Left lung (tissue), 10 donors: ENCODE measurements around the gene TAP2. TPM values are rescaled to one million over a fixed set of nuclear protein-coding genes. Genes with fewer than 3 reads are reported as not detected.

Experiments used
- ATAC-seq: fragments of 200-7000 bp; cut with Tn5 transposase; one replicate; pipeline ENCODE4 v1.9.1; 2020; ENCODE audit warnings: moderate library complexity
- DNase-seq, 4 donors: peaks; one replicate each; pipeline ENCODE4 v3.0.0-alpha.2; 2013 to 2020
- H3K27ac ChIP-seq, 2 donors: fragments of 200-600 bp; sonication (generic) in 1 of 2; one replicate each; pipeline versions ENCODE4 v1.5.0 to v1.8.0; 2020 to 2021
- H3K27me3 ChIP-seq, 2 donors: fragments of 200-600 bp; sonication (generic) in 1 of 2; one replicate each; pipeline versions ENCODE4 v1.5.0 to v1.8.0; 2020 to 2021
- H3K36me3 ChIP-seq, 2 donors: fragments of 200-600 bp; sonication (generic) in 1 of 2; one replicate each; pipeline versions ENCODE4 v1.5.0 to v1.8.0; 2020 to 2021
- H3K4me1 ChIP-seq, 2 donors: fragments of 200-600 bp; one replicate each; pipeline ENCODE4 v1.8.0; 2021
- H3K4me3 ChIP-seq, 2 donors: fragments of 200-600 bp; sonication (generic) in 1 of 2; one replicate each; pipeline versions ENCODE4 v1.5.0 to v1.8.0; 2020 to 2021; ENCODE audit warnings: mild to moderate bottlenecking in 1 of 2
- H3K9me3 ChIP-seq, 2 donors: fragments of 200-600 bp; sonication (generic) in 1 of 2; one replicate each; pipeline versions ENCODE4 v1.5.0 to v1.8.0; 2020 to 2021
- intact Hi-C, 2 donors: fragments of 100-400 bp; cut with DNase I; formaldehyde crosslinking; loops; one replicate each; pipeline versions ENCODE4 v1.11.2 to v1.14.2; 2022
- polyA plus RNA-seq, 6 donors: library from polyadenylated mRNA; unstranded; fragments of 120-200 nt; gene quantifications; one replicate each; pipeline ENCODE4 v1.2.1, GENCODE V29; 2013; ENCODE audit not compliant: insufficient read length in 6 of 6
- total RNA-seq, 2 donors: library from RNA; stranded (reverse); fragmentation: NEBNext Ultra II Directional; extraction: Animal tissue kit (Norgen Biotek cat#: 25700); gene quantifications; one replicate each; pipeline ENCODE4 v1.2.1, GENCODE V29; 2021
- TF ChIP-seq, protein P1 (sequence below), 2 donors: fragments of 200-600 bp; sonication (generic) in 1 of 2; IDR thresholded peaks; one replicate each; pipeline versions ENCODE4 v1.5.0 to v1.8.0; 2021; ENCODE audit warnings: antibody characterized with exemption in 2 of 2
- donor health status: DM: no; HTN: yes; CAD: no.
- donor health status: DM: no; HTN: no; CAD: no.

Gene TAP2
- total and polyA plus RNA-seq, 8 donors, result 14.3 to 90.0 (median 17.8) TPM

DNA sequence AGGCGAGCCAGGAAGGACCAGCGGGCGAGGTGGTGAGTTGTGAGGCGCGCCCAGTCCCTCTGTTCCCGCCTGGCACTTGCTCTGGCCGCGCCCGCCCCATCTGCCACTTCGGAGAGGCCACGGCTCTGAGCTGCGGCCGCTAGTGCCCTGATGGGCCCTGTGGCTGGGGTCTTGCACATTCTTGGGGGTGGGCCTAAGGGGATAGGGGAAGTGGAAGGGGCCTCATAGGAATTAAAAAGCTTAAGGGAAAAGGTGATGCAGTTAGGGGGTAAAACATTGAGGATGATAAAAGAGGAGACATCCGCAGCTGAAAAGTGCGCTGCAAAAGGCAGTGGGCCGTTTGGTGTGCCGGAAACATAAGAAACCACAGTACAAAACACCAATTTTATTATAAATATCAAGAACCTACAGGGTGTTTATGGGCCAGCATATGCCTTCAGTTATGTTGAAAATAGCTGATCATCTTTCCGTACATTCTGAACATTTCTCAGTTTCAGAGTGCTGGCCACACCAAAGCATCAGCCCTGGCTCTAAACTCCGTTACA lies 6.4 kb upstream of the TAP2 start:
- H3K36me3 ChIP-seq, result peaks cover 4 to 79% of the 10 kb centered on the region in 2 donors
- TF ChIP-seq, protein P1, sequence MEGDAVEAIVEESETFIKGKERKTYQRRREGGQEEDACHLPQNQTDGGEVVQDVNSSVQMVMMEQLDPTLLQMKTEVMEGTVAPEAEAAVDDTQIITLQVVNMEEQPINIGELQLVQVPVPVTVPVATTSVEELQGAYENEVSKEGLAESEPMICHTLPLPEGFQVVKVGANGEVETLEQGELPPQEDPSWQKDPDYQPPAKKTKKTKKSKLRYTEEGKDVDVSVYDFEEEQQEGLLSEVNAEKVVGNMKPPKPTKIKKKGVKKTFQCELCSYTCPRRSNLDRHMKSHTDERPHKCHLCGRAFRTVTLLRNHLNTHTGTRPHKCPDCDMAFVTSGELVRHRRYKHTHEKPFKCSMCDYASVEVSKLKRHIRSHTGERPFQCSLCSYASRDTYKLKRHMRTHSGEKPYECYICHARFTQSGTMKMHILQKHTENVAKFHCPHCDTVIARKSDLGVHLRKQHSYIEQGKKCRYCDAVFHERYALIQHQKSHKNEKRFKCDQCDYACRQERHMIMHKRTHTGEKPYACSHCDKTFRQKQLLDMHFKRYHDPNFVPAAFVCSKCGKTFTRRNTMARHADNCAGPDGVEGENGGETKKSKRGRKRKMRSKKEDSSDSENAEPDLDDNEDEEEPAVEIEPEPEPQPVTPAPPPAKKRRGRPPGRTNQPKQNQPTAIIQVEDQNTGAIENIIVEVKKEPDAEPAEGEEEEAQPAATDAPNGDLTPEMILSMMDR (IDR thresholded peaks at IDR 0.05), result no peak

DNA sequence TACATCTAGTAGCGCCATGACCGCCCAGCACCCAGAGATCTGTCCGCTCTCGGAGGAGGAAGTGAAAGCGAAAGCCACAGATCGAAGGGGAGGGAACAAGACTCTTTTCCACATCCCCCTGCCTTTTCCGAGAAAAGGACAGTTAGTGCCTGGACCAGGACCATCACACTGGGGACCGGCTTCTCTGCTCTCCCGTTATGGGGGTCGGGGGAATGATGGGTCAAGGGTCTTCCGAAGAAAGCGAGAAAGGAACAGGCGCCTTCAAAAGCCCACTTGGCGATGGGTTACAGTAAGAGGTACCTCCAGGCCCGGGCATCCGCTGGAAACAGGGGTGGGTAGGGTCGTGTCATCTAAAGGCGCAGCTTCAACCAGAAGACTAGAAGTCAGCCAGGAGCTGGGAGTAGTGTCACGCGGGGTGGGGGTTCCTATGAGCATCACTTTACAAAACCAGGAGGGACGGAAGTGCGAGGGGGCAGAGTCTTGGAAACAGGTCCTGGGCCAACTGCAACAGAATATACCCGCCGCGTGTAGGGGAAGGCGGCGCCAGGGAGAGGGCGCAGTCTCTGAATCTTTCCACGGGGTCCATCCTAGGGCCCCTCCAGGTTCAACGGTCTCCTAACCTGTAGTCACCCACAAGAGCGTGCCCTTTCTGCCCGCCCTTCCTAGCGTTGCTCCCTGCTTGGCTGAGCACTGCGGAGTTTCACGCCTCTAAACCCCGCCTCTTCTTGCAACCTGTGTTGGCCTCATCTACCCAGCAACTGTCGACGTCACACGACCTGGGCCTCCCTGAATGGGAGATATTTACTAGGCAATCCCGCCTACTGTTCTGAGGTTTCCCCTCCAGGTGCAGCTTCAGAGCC lies 5.7 kb upstream of the TAP2 start, which contains the start of gene PSMB8:
Gene PSMB8, minus strand, starts transcription at position 69 of the 860 bp plus-strand sequence. Its CDS starts 51 bp downstream, at position 18.
- peaks cover 18 to 85% of the 10 kb centered on the region in 2 donors for H3K4me1 ChIP-seq
- TF ChIP-seq, protein P1 (IDR thresholded peaks at IDR 0.05), result no peak
- ATAC-seq (peak; percentile 96), DNase-seq (peak; percentile 93 to 98 (median 96))
- H3K9me3 ChIP-seq, result no peaks in the 10 kb centered on the region
- H3K27ac ChIP-seq, result peak within 1 kb of the TSS; percentile 97 to 98
- intact Hi-C loops, result no loop called here
- peak within 1 kb of the TSS; percentile 83 to 96 for H3K4me3 ChIP-seq
- peaks cover 4 to 72% of the 10 kb centered on the region in 2 donors for H3K36me3 ChIP-seq
- H3K27me3 ChIP-seq, result no peaks in the 10 kb centered on the region

More for the DNA sequence above, 6.4 kb upstream of the TAP2 start:
- Histone ChIP-seq H3K9me3 (no peaks in the 10 kb centered on the region), H3K27ac (peak overlapping the region; percentile 97 to 98), H3K4me3 (peak overlapping the region; percentile 83 to 96), H3K27me3 (no peaks in the 10 kb centered on the region), H3K4me1 (peaks cover 18 to 85% of the 10 kb centered on the region in 2 donors)
- intact Hi-C loops, result no loop called here
- ATAC-seq (no peak), DNase-seq (no peak)

DNA sequence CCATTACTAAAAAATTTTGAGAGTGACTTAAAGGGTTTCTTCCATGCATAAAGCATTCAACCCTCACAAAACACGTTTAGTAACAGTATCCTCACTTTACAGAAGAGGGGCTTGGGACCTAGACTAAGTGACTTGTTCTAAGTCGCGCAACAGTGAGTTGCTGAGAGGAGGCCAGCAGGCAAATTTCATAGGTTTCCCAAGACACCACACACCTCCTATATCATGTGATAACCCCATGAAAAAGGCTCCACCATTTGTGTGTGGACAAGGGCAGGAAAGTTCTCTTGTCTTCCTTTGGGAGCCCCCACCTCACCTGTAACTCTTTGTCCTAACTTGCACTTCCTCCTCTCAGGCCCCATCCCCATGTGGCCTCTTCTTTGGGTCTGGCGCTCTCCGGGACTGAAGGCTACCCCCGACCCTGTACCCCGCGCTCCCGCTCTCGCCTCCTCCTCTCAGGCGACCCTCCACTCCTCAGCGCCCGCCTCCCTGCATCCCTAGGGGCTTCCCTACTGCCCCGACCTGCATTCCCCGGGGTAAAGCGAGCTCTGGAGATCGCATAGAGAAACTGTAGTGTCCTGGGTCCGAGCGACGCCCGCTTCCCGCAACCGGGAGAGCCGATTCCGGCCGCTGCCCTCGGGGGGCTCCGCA lies 4.9 kb upstream of the TAP2 start:
- Histone ChIP-seq H3K4me3 (peak overlapping the region; percentile 83 to 96), H3K9me3 (no peaks in the 10 kb centered on the region), H3K27me3 (no peaks in the 10 kb centered on the region), H3K36me3 (peaks cover 4 to 64% of the 10 kb centered on the region in 2 donors), H3K27ac (peak overlapping the region; percentile 97 to 98), H3K4me1 (peaks cover 21 to 84% of the 10 kb centered on the region in 2 donors)
- intact Hi-C loops, result no loop called here
- ATAC-seq (peak; percentile 0), DNase-seq (peak in 1 of 4 donors; percentile 88)
- TF ChIP-seq, protein P1 (IDR thresholded peaks at IDR 0.05), result no peak

DNA sequence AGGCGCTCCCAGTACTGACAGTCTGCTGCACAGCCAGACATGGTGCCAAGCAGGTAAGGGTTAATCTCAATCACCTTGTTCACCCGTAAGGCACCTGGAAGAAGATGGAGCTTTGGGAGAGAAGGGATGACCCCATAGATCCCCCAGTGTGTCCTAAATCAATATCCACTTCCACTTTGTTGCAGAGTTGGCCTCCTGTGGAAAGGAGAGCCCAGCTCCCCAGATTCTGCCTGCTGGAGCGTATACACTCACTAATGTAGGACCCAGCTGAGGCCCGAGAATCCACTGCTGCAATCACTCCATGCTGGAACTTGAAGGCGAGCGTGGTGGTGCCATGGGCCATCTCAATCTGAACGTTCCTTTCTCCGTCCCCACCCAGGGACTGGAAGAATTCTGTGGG lies 4.2 kb upstream of the TAP2 start:
- DNase-seq (no peak), ATAC-seq (no peak)
- intact Hi-C loops, result no loop called here
- Histone ChIP-seq H3K9me3 (no peaks in the 10 kb centered on the region), H3K27ac (peak overlapping the region in 1 of 2 donors; percentile 98), H3K27me3 (no peaks in the 10 kb centered on the region), H3K4me3 (peak overlapping the region in 1 of 2 donors; percentile 96), H3K36me3 (peaks cover 4 to 57% of the 10 kb centered on the region in 2 donors), H3K4me1 (peaks cover 24 to 79% of the 10 kb centered on the region in 2 donors)
- TF ChIP-seq, protein P1 (IDR thresholded peaks at IDR 0.05), result no peak
